SK-N-MC (cell line): ENCODE results near the gene UCHL5.
"Not testable (repeated sequence)": the region's sequence is repeated elsewhere in the genome, so short reads cannot be mapped to it uniquely, and the experiment has no call there.

ENCODE experiments used
- DNase-seq: peaks from one replicate; pipeline ENCODE4 v3.0.0-alpha.2; 2011; ENCODE audit warnings: low read depth, low spot score
- H3K27ac ChIP-seq: fragments of 200-600 bp; sonication (generic); 2 replicates; pipeline ENCODE4 v1.5.1; 2016; ENCODE audit warnings: mixed run types
- H3K36me3 ChIP-seq: fragments of 200-600 bp; sonication (generic); 2 replicates; pipeline ENCODE4 v1.6.1; 2017; ENCODE audit warnings: antibody characterized with exemption, low read length, mixed read lengths; ENCODE audit not compliant: insufficient read depth
- H3K4me3 ChIP-seq: fragments of 200-600 bp; sonication (generic); 2 replicates; pipeline ENCODE4 v1.5.1; 2016
- H3K9ac ChIP-seq: fragments of 200-600 bp; sonication (generic); 2 replicates; pipeline ENCODE4 v1.8.0; 2017; ENCODE audit warnings: mixed run types, mixed read lengths; ENCODE audit not compliant: insufficient read length
- H3K9me3 ChIP-seq: fragments of 200-600 bp; sonication (generic); 2 replicates; pipeline ENCODE4 v1.6.1; 2017; ENCODE audit warnings: low read depth, mild to moderate bottlenecking, antibody characterized with exemption, low read length, moderate library complexity, mixed read lengths
- EZH2 ChIP-seq: fragments of 200-600 bp; sonication (generic); IDR thresholded peaks from one replicate; pipeline ENCODE4 v1.6.1; 2017; ENCODE audit warnings: antibody characterized with exemption
- FOXP2 ChIP-seq: optimal IDR thresholded peaks from 2 replicates; pipeline ENCODE3; 2011; ENCODE audit warnings: mild to moderate bottlenecking, moderate library complexity; ENCODE audit not compliant: insufficient read depth; ENCODE audit errors: extremely low read length, control extremely low read depth
- POLR2AphosphoS5 ChIP-seq: IDR thresholded peaks from 2 replicates; pipeline ENCODE4 v1.6.1; 2012; ENCODE audit warnings: mild to moderate bottlenecking, low read depth, low read length, borderline replicate concordance

UCHL5 gene

DNA sequence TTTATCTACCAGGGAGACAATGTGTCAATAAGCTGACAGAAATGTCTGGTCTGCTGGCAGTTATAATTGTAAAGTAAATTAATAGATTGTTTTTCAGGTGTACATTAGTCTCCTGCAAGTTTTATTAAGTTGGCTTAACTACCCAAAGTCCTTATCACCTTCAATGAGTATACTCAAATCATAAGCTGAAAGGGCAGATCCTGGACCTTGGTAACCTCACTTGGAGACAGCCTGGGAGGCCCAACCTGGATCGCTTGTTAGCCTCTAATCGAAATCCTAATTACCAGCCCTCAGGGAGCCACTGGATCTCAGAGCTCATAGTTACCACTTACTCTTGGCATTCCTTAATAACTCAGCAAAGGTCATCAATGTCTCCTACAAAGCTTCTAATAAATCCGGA, 49.7 kb downstream of the UCHL5 start:
- peaks cover 7% of the 10 kb centered on the region for H3K36me3 ChIP-seq
- H3K9me3 ChIP-seq = no peaks in the 10 kb centered on the region; the same call in 1 of the 2 replicates
- no peak overlapping the region for H3K9ac ChIP-seq
- TF ChIP-seq EZH2 (no peak), POLR2AphosphoS5 (no peak), FOXP2 (no peak)
- H3K27ac ChIP-seq = no peak overlapping the region
- no peak overlapping the region for H3K4me3 ChIP-seq
- DNase-seq = no peak

DNA sequence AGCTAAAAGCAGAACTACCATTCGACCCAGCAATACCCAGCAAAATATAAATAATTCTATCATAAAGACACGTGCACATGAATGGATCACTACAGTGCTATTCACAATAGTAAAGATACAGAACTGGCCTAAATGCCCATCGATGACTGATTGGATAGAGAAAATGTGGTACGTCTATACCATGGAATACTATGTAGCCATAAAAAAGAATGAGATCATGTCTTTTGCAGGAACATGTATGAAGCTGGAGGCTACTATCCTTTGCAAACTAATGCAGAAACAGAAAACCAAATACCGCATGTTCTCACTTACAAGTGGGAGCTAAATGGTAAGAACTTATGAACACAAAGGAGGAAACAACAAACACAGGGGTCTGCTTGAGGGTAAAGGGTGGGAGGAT, 53.4 kb downstream of the UCHL5 start:
- H3K36me3 ChIP-seq = peaks cover 36% of the 10 kb centered on the region
- no peak for TF ChIP-seq EZH2
- no peak for TF ChIP-seq POLR2AphosphoS5
- TF ChIP-seq FOXP2 = no peak
- no peak for DNase-seq
- H3K27ac ChIP-seq = no peak overlapping the region
- H3K9me3 ChIP-seq = no peaks in the 10 kb centered on the region; the same call in 1 of the 2 replicates
- no peak overlapping the region for H3K9ac ChIP-seq
- no peak overlapping the region for H3K4me3 ChIP-seq

DNA sequence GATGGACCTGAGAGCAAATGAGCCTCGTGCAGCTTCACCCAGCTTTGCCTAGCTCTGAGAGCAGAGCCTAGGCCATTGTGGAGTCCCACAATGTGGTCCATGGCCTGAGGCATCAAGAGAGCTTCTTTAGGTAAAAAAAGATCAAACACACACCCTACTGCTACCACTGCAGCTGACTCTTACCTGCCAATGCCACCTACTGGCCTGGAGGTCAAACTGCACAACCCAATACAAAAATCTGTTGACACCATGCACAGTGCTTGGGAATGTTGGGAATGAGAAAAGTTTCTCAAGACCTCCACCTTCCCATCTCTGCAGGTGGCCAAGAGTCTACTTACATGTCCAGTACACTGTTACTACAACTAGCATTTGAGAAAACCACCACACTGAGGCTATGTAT, 60.6 kb downstream of the UCHL5 start:
- DNase-seq = no peak
- Histone ChIP-seq H3K9ac (no peak overlapping the region), H3K4me3 (no peak overlapping the region), H3K27ac (no peak overlapping the region), H3K36me3 (peaks cover 81% of the 10 kb centered on the region), H3K9me3 (peaks cover 3% of the 10 kb centered on the region)
- no peak for TF ChIP-seq FOXP2
- TF ChIP-seq EZH2 = no peak
- no peak for TF ChIP-seq POLR2AphosphoS5

DNA sequence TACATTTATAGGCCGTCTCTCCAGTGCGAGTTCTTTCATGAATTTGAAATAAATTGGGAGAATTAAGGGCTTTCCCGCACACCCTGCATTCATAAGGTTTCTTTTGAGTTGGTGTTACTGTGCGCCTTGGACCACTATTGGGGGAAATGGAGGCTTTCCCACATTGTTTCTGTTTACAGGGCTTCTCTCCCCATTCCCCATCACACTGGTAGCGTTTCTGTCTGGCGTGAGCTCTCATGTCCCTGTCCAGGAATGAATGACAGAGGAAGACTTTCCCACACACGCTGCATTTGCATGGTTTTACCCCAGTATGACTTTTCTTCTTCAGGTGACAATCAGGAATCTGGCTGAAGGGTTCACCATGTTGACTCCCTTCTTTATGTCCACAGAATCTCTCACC, 65.0 kb downstream of the UCHL5 start:
- no peak for DNase-seq
- Histone ChIP-seq H3K36me3 (peaks cover 46% of the 10 kb centered on the region), H3K4me3 (no peak overlapping the region)

DNA sequence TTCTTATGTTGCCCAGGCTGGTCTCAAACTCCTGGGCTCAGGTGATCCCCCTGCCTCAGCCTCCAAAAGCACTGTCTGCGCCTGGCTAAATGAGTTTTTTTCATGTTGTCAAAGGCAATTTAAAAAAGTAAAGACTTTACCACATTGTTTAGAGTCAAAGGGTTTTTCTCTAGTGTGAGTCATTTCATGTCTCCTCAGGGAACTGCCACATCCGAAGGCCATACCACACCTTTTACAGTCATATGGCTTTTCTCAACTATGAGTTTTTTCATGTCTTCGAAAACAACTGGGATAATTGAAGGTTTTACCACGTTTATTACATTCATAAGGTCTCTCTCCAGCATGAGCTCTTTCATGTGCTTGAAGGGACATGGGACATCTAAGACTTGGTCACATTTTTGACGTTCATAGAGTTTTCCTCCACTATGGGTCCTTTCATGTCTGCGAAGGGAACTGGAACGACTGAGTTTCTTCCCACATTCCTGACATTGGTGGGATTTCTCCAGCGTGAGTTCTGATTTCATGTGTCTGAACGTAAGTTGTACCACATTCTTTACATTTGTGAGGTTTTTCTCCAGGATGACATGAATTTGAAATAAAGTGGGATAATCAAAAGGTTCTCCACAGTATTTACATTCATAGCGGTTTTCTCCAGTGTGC, 65.6 kb downstream of the UCHL5 start:
- Histone ChIP-seq H3K4me3 (no peak overlapping the region), H3K9me3 (peaks cover 3% of the 10 kb centered on the region), H3K36me3 (peaks cover 46% of the 10 kb centered on the region), H3K9ac (no peak overlapping the region), H3K27ac (no peak overlapping the region)
- no peak for TF ChIP-seq EZH2
- TF ChIP-seq POLR2AphosphoS5 = no peak
- DNase-seq = no peak

More for the DNA sequence above, 65.0 kb downstream of the UCHL5 start:
- TF ChIP-seq POLR2AphosphoS5 = no peak
- TF ChIP-seq EZH2 = no peak
- no peak for TF ChIP-seq FOXP2
- no peak overlapping the region for H3K27ac ChIP-seq
- no peak overlapping the region for H3K9ac ChIP-seq
- peaks cover 3% of the 10 kb centered on the region for H3K9me3 ChIP-seq

DNA sequence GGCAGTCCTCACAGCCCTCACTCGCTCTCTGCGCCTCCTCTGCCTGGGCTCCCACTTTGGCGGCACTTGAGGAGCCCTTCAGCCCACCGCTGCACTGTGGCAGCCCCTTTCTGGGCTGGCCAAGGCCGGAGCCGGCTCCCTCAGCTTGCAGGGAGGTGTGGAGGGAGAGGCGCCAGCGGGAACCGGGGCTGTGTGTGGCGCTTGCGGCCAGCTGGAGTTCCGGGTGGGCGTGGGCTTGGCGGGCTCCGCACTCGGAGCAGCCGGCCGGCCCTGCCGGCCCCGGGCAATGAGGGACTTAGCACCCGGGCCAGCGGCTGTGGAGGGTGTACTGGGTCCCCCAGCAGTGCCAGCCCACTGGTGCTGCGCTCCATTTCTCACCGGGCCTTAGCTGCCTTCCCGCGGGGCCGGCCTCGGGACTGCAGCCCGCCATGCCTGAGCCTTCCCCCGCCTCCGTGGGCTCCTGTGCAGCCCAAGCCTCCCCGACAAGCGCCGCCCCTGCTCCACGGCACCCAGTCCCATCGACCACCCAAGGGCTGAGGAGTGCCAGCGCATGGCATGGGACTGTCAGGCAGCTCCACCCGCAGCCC, 72.3 kb downstream of the UCHL5 start:
- not testable (repeated sequence) for DNase-seq, H3K4me3 ChIP-seq, H3K9me3 ChIP-seq, H3K9ac ChIP-seq, H3K27ac ChIP-seq
- H3K36me3 ChIP-seq = peaks cover 11% of the 10 kb centered on the region; the same call in 1 of the 2 replicates

DNA sequence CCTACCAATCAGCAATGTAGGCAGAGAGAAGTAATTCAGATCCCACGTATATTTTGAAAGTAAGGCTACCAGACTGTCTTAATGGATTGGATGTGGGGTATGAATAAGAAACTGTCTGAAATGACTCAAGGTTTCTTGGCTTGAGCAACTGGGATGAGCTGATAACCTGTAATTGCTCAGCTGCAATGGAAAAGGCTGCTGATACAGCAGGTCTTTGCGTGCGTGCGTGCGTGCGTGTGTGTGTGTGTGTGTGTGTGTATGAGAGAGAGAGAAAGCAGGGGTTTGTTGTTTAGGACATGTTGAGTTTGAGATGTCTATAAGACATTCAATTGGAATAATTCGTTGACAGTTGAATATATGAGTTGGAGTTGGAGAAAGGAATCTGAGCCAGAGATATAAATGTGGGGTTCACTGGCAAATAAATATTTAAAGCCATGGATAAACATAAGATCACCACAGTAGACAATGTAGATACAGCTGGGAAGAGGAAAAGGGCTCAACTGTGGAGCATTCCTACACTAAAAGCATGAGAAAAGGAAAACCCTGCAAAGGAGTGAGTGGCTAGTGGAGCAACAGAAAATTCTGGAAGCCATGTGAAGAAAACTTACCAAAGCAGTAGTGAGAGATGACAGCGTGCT, 72.9 kb downstream of the UCHL5 start:
- H3K27ac ChIP-seq = no peak overlapping the region
- H3K9ac ChIP-seq = no peak overlapping the region
- no peak overlapping the region for H3K4me3 ChIP-seq
- no peak for DNase-seq
- peaks cover 11% of the 10 kb centered on the region; the same call in 1 of the 2 replicates for H3K36me3 ChIP-seq
- no peaks in the 10 kb centered on the region for H3K9me3 ChIP-seq
- TF ChIP-seq FOXP2 (no peak), EZH2 (no peak), POLR2AphosphoS5 (no peak)

DNA sequence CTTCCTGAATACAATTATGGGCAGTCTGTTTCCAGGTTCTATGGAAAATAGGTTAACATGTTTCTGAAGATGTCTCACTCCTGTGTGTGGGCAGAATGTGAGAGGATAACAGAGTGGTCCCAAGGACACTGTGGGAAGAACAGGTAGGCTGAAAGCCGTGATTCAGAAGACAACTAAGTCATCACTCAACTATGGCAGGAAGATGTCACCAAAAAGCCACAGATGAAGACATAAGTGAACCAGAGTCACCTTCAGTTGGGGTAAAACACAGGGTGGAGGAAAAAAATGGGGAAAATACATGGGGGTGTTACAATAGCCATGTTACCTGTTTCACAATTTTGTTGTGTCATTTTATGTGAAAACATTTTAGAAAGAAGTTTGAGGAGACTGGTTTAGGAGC, 75.1 kb downstream of the UCHL5 start:
- H3K9me3 ChIP-seq = no peaks in the 10 kb centered on the region
- no peak overlapping the region for H3K4me3 ChIP-seq
- H3K9ac ChIP-seq = no peak overlapping the region
- no peak overlapping the region for H3K27ac ChIP-seq
- peaks cover 11% of the 10 kb centered on the region; the same call in 1 of the 2 replicates for H3K36me3 ChIP-seq
- TF ChIP-seq POLR2AphosphoS5 (no peak), EZH2 (no peak), FOXP2 (no peak)
- no peak for DNase-seq
